Kidney epithelial cell (primary cell): ENCODE data around the gene WHRN. TPM values are rescaled to one million over a fixed set of nuclear protein-coding genes. Genes with fewer than 3 reads are reported as not detected.

ENCODE experiments used
- DNase-seq: peaks from one replicate; pipeline ENCODE4 v3.0.0-alpha.2; 2010; ENCODE audit warnings: low read depth
- H3K27me3 ChIP-seq: 2 replicates; pipeline ENCODE4 v1.6.0; 2011; ENCODE audit warnings: low read length; ENCODE audit not compliant: control insufficient read depth, insufficient read depth
- H3K36me3 ChIP-seq: 2 replicates; pipeline ENCODE4 v1.5.1; 2011; ENCODE audit warnings: low read length; ENCODE audit not compliant: control insufficient read depth, insufficient read depth
- H3K4me3 ChIP-seq: 2 replicates; pipeline ENCODE4 v1.5.1; 2011; ENCODE audit warnings: low read depth, mild to moderate bottlenecking, control low read depth, low read length
- total RNA-seq: library from RNA; depleted of rRNA; stranded (reverse); fragments of >200 nt; gene quantifications from 2 replicates; pipeline ENCODE4 v1.2.3, GENCODE V29; 2015
- TF ChIP-seq, protein P1 (sequence below): IDR thresholded peaks from 2 replicates; pipeline ENCODE4 v1.5.1; 2011; ENCODE audit warnings: mild to moderate bottlenecking, moderate library complexity, low read length, control low read depth, inconsistent platforms; ENCODE audit not compliant: insufficient read depth, poor library complexity, severe bottlenecking

Gene WHRN
- total RNA-seq, 1 donor from 2014 or later: 9.2 TPM

GRCh38 chr9:114413861-114414301 is 91.4 kb downstream of the WHRN start:
- H3K4me3 ChIP-seq: no peak overlapping the region
- TF ChIP-seq, protein P1, sequence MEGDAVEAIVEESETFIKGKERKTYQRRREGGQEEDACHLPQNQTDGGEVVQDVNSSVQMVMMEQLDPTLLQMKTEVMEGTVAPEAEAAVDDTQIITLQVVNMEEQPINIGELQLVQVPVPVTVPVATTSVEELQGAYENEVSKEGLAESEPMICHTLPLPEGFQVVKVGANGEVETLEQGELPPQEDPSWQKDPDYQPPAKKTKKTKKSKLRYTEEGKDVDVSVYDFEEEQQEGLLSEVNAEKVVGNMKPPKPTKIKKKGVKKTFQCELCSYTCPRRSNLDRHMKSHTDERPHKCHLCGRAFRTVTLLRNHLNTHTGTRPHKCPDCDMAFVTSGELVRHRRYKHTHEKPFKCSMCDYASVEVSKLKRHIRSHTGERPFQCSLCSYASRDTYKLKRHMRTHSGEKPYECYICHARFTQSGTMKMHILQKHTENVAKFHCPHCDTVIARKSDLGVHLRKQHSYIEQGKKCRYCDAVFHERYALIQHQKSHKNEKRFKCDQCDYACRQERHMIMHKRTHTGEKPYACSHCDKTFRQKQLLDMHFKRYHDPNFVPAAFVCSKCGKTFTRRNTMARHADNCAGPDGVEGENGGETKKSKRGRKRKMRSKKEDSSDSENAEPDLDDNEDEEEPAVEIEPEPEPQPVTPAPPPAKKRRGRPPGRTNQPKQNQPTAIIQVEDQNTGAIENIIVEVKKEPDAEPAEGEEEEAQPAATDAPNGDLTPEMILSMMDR: no peak
- H3K36me3 ChIP-seq: no peaks in the 10 kb centered on the region
- no peak for DNase-seq
- H3K27me3 ChIP-seq: no peaks in the 10 kb centered on the region

DNA sequence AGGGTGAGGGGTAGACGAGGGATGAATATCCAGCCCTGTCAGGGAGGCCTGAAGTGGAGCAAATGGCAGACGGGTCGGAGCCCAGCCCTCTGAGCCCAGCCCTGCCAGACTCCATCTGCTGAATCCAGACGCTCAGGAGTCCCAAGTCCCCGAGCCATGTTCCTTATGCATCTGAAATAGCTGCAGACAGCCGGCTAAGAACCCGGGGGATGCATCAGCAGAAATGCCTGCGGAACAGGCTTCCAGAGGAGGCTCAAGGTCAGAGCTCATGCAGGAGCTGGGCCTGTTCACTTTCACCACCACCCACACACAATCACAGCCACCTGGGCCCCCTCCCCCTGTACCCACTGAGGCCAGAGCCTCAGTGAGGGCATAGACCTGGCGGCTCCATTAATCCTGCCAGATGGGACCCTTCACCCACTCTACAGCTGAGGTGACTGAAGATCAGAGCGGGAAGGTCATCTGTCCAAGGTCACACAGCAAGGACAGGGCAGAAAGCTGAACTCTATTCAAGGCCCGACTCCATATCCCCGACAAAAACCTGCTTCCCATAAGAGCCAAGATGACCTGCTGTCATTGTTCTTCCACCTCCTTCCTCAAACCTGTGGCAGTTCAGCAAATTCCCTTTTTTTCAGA is 93.1 kb downstream of the WHRN start:
- TF ChIP-seq, protein P1: no peak
- no peak overlapping the region for H3K4me3 ChIP-seq
- no peaks in the 10 kb centered on the region for H3K27me3 ChIP-seq
- no peaks in the 10 kb centered on the region for H3K36me3 ChIP-seq
- no peak for DNase-seq

- no peaks in the 10 kb centered on the region for H3K36me3 ChIP-seq
- no peaks in the 10 kb centered on the region for H3K27me3 ChIP-seq
- H3K4me3 ChIP-seq: no peak overlapping the region
- no peak for DNase-seq
- TF ChIP-seq, protein P1: no peak
Observed at GRCh38 chr9:114411452-114411851, 93.8 kb downstream of the WHRN start.

GRCh38 chr9:114410910-114411309 is 94.4 kb downstream of the WHRN start:
- TF ChIP-seq, protein P1: no peak
- no peak for DNase-seq
- Histone ChIP-seq H3K27me3 (no peaks in the 10 kb centered on the region), H3K36me3 (no peaks in the 10 kb centered on the region), H3K4me3 (no peak overlapping the region)

DNA sequence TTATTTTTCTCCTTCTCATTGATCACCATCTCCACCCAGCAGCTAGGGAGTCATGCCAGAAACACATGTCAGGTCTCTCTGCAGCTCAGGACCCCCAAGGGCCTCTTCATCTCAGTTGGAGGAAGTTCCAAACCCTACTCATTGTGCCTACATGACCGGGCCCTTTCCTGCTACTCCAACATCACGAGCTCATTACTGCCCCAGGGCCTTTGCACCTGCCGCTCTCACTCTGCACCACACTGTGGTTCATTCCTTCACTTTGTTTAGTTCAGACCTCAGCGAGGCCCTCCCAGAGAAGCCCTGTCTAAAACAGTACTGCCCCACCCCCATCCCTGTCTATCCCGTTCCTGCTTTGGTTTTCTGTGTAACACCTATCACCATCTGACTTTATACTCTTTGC is 95.4 kb downstream of the WHRN start:
- Histone ChIP-seq H3K27me3 (no peaks in the 10 kb centered on the region), H3K36me3 (no peaks in the 10 kb centered on the region), H3K4me3 (no peak overlapping the region)
- TF ChIP-seq, protein P1: no peak
- DNase-seq: no peak

DNA sequence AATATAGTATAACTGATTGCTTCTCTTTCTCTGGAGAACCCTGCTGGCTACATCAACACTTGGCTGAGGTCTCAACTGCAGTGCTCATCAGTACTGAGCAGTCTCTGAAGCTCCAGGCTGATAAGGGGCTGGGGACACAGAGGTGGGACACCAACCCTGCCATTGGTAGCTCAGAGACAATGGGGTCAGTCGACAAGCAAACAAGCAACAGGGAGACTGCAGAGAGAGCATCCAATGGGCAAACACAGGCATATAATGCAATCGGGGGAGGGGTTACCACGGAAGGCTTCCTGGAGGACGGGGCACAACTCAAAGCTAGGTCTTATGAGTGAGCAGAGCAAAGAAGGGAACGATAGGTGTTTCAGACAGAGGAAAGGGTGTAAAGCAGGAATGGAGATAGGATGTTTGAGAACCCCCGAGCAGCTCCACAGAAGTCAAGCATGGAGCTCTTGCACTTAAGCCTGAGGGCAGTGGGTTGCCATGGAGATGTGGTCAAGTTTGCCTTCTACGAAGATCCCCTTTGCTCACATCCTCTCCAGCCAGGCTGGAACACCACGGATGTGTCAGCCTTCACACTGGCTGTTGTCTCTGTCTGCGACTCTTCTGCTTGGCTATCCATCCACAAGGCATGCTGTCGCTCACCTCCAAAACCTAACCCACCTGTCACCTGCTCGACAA is 96.0 kb downstream of the WHRN start:
- TF ChIP-seq, protein P1: no peak
- Histone ChIP-seq H3K27me3 (no peaks in the 10 kb centered on the region), H3K4me3 (no peak overlapping the region), H3K36me3 (no peaks in the 10 kb centered on the region)
- DNase-seq: no peak
